GM21619 (cell line): ENCODE results near the gene HSPA9.

Experiments
- ATAC-seq: cut with Tn5 transposase; IDR thresholded peaks from one replicate; pipeline ENCODE4 v1.9.1; 2021; ENCODE audit not compliant: unreplicated experiment

Gene HSPA9

GRCh38 chr5:138596105-138596881 lies 21.1 kb upstream of the HSPA9 start:
- ATAC-seq: no peak

- ATAC-seq: no peak
Observed at GRCh38 chr5:138595180-138595795, 20.1 kb upstream of the HSPA9 start.

GRCh38 chr5:138594305-138595058 lies 19.3 kb upstream of the HSPA9 start:
- no peak for ATAC-seq

GRCh38 chr5:138588013-138588788 lies 13.0 kb upstream of the HSPA9 start:
- no peak for ATAC-seq

GRCh38 chr5:138585157-138585556 lies 10.0 kb upstream of the HSPA9 start:
- ATAC-seq: no peak

- ATAC-seq: no peak
Observed at GRCh38 chr5:138583984-138584637, 8.9 kb upstream of the HSPA9 start.

- no peak for ATAC-seq
Observed at GRCh38 chr5:138582959-138583358, 7.8 kb upstream of the HSPA9 start.

GRCh38 chr5:138580777-138581176 lies 5.6 kb upstream of the HSPA9 start:
- ATAC-seq: no peak

GRCh38 chr5:138580001-138580400 lies 4.8 kb upstream of the HSPA9 start:
- ATAC-seq: no peak

GRCh38 chr5:138579517-138579863 lies 4.3 kb upstream of the HSPA9 start:
- ATAC-seq: no peak

- ATAC-seq: no peak
Observed at GRCh38 chr5:138577452-138577851, 2.3 kb upstream of the HSPA9 start.

- ATAC-seq: no peak
Observed at GRCh38 chr5:138574744-138575193, 432 bp downstream of the HSPA9 start.

- ATAC-seq: no peak
Observed at GRCh38 chr5:138573949-138574670, 1.1 kb downstream of the HSPA9 start.

GRCh38 chr5:138573223-138573622 lies 2.0 kb downstream of the HSPA9 start:
- ATAC-seq: no peak

- ATAC-seq: no peak
Observed at GRCh38 chr5:138570871-138571270, 4.3 kb downstream of the HSPA9 start.

GRCh38 chr5:138569782-138570181 lies 5.4 kb downstream of the HSPA9 start:
- ATAC-seq: no peak

- ATAC-seq: no peak
Observed at GRCh38 chr5:138568061-138568824, 7.0 kb downstream of the HSPA9 start.

- no peak for ATAC-seq
Observed at GRCh38 chr5:138566792-138567191, 8.4 kb downstream of the HSPA9 start.

- ATAC-seq: no peak
Observed at GRCh38 chr5:138565100-138565821, 9.9 kb downstream of the HSPA9 start.
